Neural cell (in vitro differentiated cells): ENCODE data around the gene UBA5.

ENCODE experiments used
- CTCF ChIP-seq: fragments of 450-650 bp; IDR thresholded peaks from 2 replicates; pipeline ENCODE4 v1.5.1; 2014; ENCODE audit warnings: antibody characterized with exemption, mild to moderate bottlenecking, moderate library complexity; ENCODE audit not compliant: poor library complexity, severe bottlenecking
- EP300 ChIP-seq: fragments of 450-650 bp; conservative IDR thresholded peaks from 2 replicates; pipeline ENCODE4 v1.6.1; 2014; ENCODE audit warnings: antibody characterized with exemption, mild to moderate bottlenecking, moderate library complexity; ENCODE audit not compliant: poor library complexity, severe bottlenecking
- EZH2 ChIP-seq: fragments of 200-600, 300-800 bp; shearing (Covaris generic), sonication (generic); IDR thresholded peaks from 2 replicates; pipeline ENCODE4 v1.6.1; 2014; ENCODE audit warnings: antibody characterized with exemption, low read length, borderline replicate concordance, mild to moderate bottlenecking; ENCODE audit not compliant: insufficient read depth, poor library complexity, severe bottlenecking
- POLR2AphosphoS5 ChIP-seq: IDR thresholded peaks from 2 replicates; pipeline ENCODE4 v1.6.1; 2012
- REST ChIP-seq: IDR thresholded peaks from 2 replicates; pipeline ENCODE4 v1.6.1; 2012; ENCODE audit warnings: borderline replicate concordance
- SMC3 ChIP-seq: fragments of 450-650 bp; conservative IDR thresholded peaks from 2 replicates; pipeline ENCODE4 v1.6.1; 2014; ENCODE audit warnings: antibody characterized with exemption, mild to moderate bottlenecking, moderate library complexity; ENCODE audit not compliant: poor library complexity
- TAF1 ChIP-seq: IDR thresholded peaks from 2 replicates; pipeline ENCODE4 v1.6.1; 2012; ENCODE audit warnings: low read depth

DNA sequence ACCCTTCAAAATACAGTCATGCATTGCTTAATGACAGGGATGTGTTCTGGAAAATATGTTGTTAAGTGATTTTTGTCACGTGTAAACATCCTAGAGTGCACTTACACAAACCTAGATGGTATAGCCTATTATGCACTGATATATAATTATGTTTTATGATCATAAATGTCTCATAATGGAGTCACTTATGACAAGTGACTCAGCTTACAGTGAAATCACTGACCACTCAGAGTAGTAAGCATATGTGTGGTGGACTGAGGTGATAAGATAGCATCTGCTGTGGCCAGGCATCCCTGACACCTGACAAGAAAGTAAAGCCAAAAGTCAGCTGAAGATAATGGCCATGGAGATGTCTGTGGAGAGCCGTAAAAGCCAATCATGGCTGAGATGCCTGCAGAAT lies 5.9 kb upstream of the UBA5 start:
- TF ChIP-seq CTCF, result no peak
- no peak for TF ChIP-seq POLR2AphosphoS5
- no peak for TF ChIP-seq EZH2
- TF ChIP-seq REST, result no peak
- TF ChIP-seq SMC3, result no peak
- no peak for TF ChIP-seq TAF1
- TF ChIP-seq EP300, result no peak
